NCI-H2227 treated with DMSO at 0.1 percent for 48 hours (cell line): ENCODE data around the gene HNRNPM.

Experiments
- DNase-seq: peaks from one replicate; lab custom pipeline; 2025; lab: John Stamatoyannopoulos, UW

HNRNPM gene

GRCh38 chr19:8460516-8461298 lies 15.9 kb downstream of the HNRNPM start:
- DNase-seq = no peak

GRCh38 chr19:8461376-8461775 lies 16.6 kb downstream of the HNRNPM start:
- no peak for DNase-seq

- DNase-seq = no peak
Measured at GRCh38 chr19:8461891-8462290, 17.1 kb downstream of the HNRNPM start.

GRCh38 chr19:8462571-8462970 lies 17.8 kb downstream of the HNRNPM start:
- no peak for DNase-seq

GRCh38 chr19:8463365-8463764 lies 18.6 kb downstream of the HNRNPM start:
- no peak for DNase-seq

- no peak for DNase-seq
Measured at GRCh38 chr19:8466018-8466417, 21.2 kb downstream of the HNRNPM start.

- no peak for DNase-seq
Measured at GRCh38 chr19:8468124-8468523, 23.3 kb downstream of the HNRNPM start.

GRCh38 chr19:8468761-8469373 lies 24.1 kb downstream of the HNRNPM start:
- no peak for DNase-seq

- DNase-seq = no peak
Measured at GRCh38 chr19:8469613-8470368, 25.0 kb downstream of the HNRNPM start.

GRCh38 chr19:8473648-8474476 lies 29.1 kb downstream of the HNRNPM start:
- no peak for DNase-seq

- no peak for DNase-seq
Measured at GRCh38 chr19:8475005-8475404, 30.2 kb downstream of the HNRNPM start.

- DNase-seq = no peak
Measured at GRCh38 chr19:8476524-8476923, 31.7 kb downstream of the HNRNPM start.

- DNase-seq = no peak
Measured at GRCh38 chr19:8477889-8478288, 33.1 kb downstream of the HNRNPM start.

GRCh38 chr19:8478598-8478997 lies 33.8 kb downstream of the HNRNPM start:
- DNase-seq = no peak

- DNase-seq = no peak
Measured at GRCh38 chr19:8481201-8481600, 36.4 kb downstream of the HNRNPM start.

GRCh38 chr19:8481616-8482015 lies 36.8 kb downstream of the HNRNPM start:
- DNase-seq = no peak

GRCh38 chr19:8482696-8483095 lies 37.9 kb downstream of the HNRNPM start:
- no peak for DNase-seq

- DNase-seq = no peak
Measured at GRCh38 chr19:8483165-8483564, 38.4 kb downstream of the HNRNPM start.

GRCh38 chr19:8484331-8484894 lies 39.6 kb downstream of the HNRNPM start:
- DNase-seq = no peak

GRCh38 chr19:8485561-8486371 lies 41.0 kb downstream of the HNRNPM start:
- no peak for DNase-seq

- no peak for DNase-seq
Measured at GRCh38 chr19:8486661-8487136, 41.9 kb downstream of the HNRNPM start.
